Measurements from ENCODE around the gene FTCD.

The FTCD gene

GRCh38 chr21:46092811-46093667, 62.3 kb downstream of the FTCD start:
- in situ Hi-C loops (cut with HindIII; ENCODE audit: low pct_ligation_motif_present, low sequenced_read_pairs): no loop called here
- Histone ChIP-seq H3K4me3 (ENCODE audit: low read depth, low read length) (no peak overlapping the region), H3K36me3 (replicated peaks) (no peaks in the 10 kb centered on the region), H3K27me3 (replicated peaks) (no peaks in the 10 kb centered on the region), H3K27ac (peak overlapping the region; percentile 84)
- TF ChIP-seq, protein P1, sequence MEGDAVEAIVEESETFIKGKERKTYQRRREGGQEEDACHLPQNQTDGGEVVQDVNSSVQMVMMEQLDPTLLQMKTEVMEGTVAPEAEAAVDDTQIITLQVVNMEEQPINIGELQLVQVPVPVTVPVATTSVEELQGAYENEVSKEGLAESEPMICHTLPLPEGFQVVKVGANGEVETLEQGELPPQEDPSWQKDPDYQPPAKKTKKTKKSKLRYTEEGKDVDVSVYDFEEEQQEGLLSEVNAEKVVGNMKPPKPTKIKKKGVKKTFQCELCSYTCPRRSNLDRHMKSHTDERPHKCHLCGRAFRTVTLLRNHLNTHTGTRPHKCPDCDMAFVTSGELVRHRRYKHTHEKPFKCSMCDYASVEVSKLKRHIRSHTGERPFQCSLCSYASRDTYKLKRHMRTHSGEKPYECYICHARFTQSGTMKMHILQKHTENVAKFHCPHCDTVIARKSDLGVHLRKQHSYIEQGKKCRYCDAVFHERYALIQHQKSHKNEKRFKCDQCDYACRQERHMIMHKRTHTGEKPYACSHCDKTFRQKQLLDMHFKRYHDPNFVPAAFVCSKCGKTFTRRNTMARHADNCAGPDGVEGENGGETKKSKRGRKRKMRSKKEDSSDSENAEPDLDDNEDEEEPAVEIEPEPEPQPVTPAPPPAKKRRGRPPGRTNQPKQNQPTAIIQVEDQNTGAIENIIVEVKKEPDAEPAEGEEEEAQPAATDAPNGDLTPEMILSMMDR (IDR thresholded peaks at IDR 0.05; ENCODE audit: low read depth, low read length, missing control alignments): peak; percentile 30
- DNase-seq: no peak

GRCh38 chr21:46092026-46092764, 63.2 kb downstream of the FTCD start:
- Histone ChIP-seq H3K27ac (peak overlapping the region; percentile 84), H3K36me3 (replicated peaks) (no peaks in the 10 kb centered on the region), H3K4me3 (ENCODE audit: low read depth, low read length) (no peak overlapping the region), H3K27me3 (replicated peaks) (no peaks in the 10 kb centered on the region)
- in situ Hi-C loops (cut with HindIII; ENCODE audit: low pct_ligation_motif_present, low sequenced_read_pairs): no loop called here
- DNase-seq: peak; percentile 93
- TF ChIP-seq, protein P1 (IDR thresholded peaks at IDR 0.05; ENCODE audit: low read depth, low read length, missing control alignments): no peak

GRCh38 chr21:46091631-46092025, 63.8 kb downstream of the FTCD start:
- peak overlapping the region; percentile 84 for H3K27ac ChIP-seq
- H3K4me3 ChIP-seq (ENCODE audit: low read depth, low read length): no peak overlapping the region
- DNase-seq: no peak
- in situ Hi-C loops (cut with HindIII; ENCODE audit: low pct_ligation_motif_present, low sequenced_read_pairs): no loop called here
- no peaks in the 10 kb centered on the region for H3K36me3 ChIP-seq (replicated peaks)
- H3K27me3 ChIP-seq (replicated peaks): no peaks in the 10 kb centered on the region
- TF ChIP-seq, protein P1 (IDR thresholded peaks at IDR 0.05; ENCODE audit: low read depth, low read length, missing control alignments): no peak

DNA sequence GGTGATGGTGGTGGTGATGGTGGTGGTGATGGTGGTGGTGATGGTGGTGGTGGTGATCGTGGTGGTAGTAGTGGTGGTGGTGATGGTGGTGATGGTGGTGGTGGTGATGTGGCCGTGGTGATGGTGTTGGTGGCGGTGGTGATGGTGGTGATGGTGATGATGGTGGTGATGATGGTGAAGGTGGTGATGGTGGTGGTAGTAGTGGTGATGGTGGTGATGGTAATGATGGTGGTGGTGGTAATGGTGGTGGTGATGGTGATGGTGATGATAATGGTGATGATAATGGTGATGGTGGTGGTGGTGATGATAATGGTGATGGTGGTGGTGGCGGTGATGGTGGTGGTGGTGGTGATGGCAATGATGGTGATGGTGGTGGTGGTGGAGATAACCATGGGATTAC, 64.3 kb downstream of the FTCD start:
- TF ChIP-seq, protein P1 (IDR thresholded peaks at IDR 0.05; ENCODE audit: low read depth, low read length, missing control alignments): no peak
- in situ Hi-C loops (cut with HindIII; ENCODE audit: low pct_ligation_motif_present, low sequenced_read_pairs): no loop called here

GRCh38 chr21:46089285-46089684, 66.1 kb downstream of the FTCD start:
- in situ Hi-C loops (cut with HindIII; ENCODE audit: low pct_ligation_motif_present, low sequenced_read_pairs): no loop called here
- DNase-seq: no peak
- no peak overlapping the region for H3K27ac ChIP-seq
- no peaks in the 10 kb centered on the region for H3K27me3 ChIP-seq (replicated peaks)
- H3K4me3 ChIP-seq (ENCODE audit: low read depth, low read length): no peak overlapping the region
- TF ChIP-seq, protein P1 (IDR thresholded peaks at IDR 0.05; ENCODE audit: low read depth, low read length, missing control alignments): no peak
- H3K36me3 ChIP-seq (replicated peaks): no peaks in the 10 kb centered on the region

More for the DNA sequence above, 64.3 kb downstream of the FTCD start:
- no peaks in the 10 kb centered on the region for H3K27me3 ChIP-seq (replicated peaks)
- no peaks in the 10 kb centered on the region for H3K36me3 ChIP-seq (replicated peaks)
- H3K27ac ChIP-seq: no peak overlapping the region
- no peak overlapping the region for H3K4me3 ChIP-seq (ENCODE audit: low read depth, low read length)
- DNase-seq: no peak
